GM19467 (cell line): ENCODE results near the gene ABLIM2.

ENCODE experiments used
- ATAC-seq: cut with Tn5 transposase; IDR thresholded peaks from one replicate; pipeline ENCODE4 v1.9.1; 2021; ENCODE audit warnings: mild to moderate bottlenecking, moderate library complexity; ENCODE audit not compliant: unreplicated experiment

ABLIM2 gene

GRCh38 chr4:7971881-7972500 is 186.6 kb downstream of the ABLIM2 start:
- ATAC-seq: no peak

GRCh38 chr4:7971159-7971631 is 187.4 kb downstream of the ABLIM2 start:
- no peak for ATAC-seq

GRCh38 chr4:7970361-7970946 is 188.2 kb downstream of the ABLIM2 start:
- ATAC-seq: no peak

GRCh38 chr4:7968262-7968896 is 190.2 kb downstream of the ABLIM2 start:
- no peak for ATAC-seq

GRCh38 chr4:7967501-7968261 is 190.9 kb downstream of the ABLIM2 start:
- ATAC-seq: no peak

GRCh38 chr4:7967063-7967440 is 191.6 kb downstream of the ABLIM2 start:
- no peak for ATAC-seq

- ATAC-seq: no peak
Observed at GRCh38 chr4:7966281-7967062, 192.1 kb downstream of the ABLIM2 start.

GRCh38 chr4:7964890-7965662 is 193.5 kb downstream of the ABLIM2 start:
- ATAC-seq: no peak

GRCh38 chr4:7964459-7964858 is 194.2 kb downstream of the ABLIM2 start:
- no peak for ATAC-seq

GRCh38 chr4:7963691-7964090 is 194.9 kb downstream of the ABLIM2 start:
- ATAC-seq: no peak

GRCh38 chr4:7962609-7963508 is 195.8 kb downstream of the ABLIM2 start:
- ATAC-seq: no peak

GRCh38 chr4:7960790-7961655 is 197.6 kb downstream of the ABLIM2 start:
- ATAC-seq: no peak

GRCh38 chr4:7960017-7960789 is 198.4 kb downstream of the ABLIM2 start:
- no peak for ATAC-seq

GRCh38 chr4:7959078-7959477 is 199.5 kb downstream of the ABLIM2 start:
- ATAC-seq: no peak

GRCh38 chr4:7956934-7957656 is 201.5 kb downstream of the ABLIM2 start:
- no peak for ATAC-seq

GRCh38 chr4:7956270-7956808 is 202.3 kb downstream of the ABLIM2 start:
- no peak for ATAC-seq
